Esophagus muscularis mucosa (tissue), 4 donors: ENCODE results near the gene MMRN2. TPM values are rescaled to one million over a fixed set of nuclear protein-coding genes. Genes with fewer than 3 reads are reported as not detected.
A peak's percentile ranks its signal among the peaks of the same experiment; 100 is the strongest.
"Not testable (repeated sequence)": the region's sequence is repeated elsewhere in the genome, so short reads cannot be mapped to it uniquely, and the experiment has no call there.

Experiments used
- DNase-seq: peaks from one replicate; pipeline ENCODE4 v3.0.0-alpha.2; 2017; ENCODE audit errors: extremely low spot score
- H3K27ac ChIP-seq, 4 donors: fragments of 200-600 bp; sonication (generic); replicated peaks in 1 of 4; 1 replicate in 3 of 4; 2 replicates in 1 of 4; pipeline ENCODE4 v1.5.1; 2016 to 2019; ENCODE audit warnings: mild to moderate bottlenecking in 1 of 4
- H3K27me3 ChIP-seq, 4 donors: fragments of 200-600 bp; sonication (generic); one replicate each; pipeline versions ENCODE4 v1.5.1 to v1.6.0; 2016 to 2019
- H3K36me3 ChIP-seq, 4 donors: fragments of 200-600 bp; sonication (generic); one replicate each; pipeline ENCODE4 v1.5.1; 2016 to 2019
- H3K4me1 ChIP-seq, 4 donors: fragments of 200-600 bp; sonication (generic); one replicate each; pipeline ENCODE4 v1.5.1; 2016 to 2019
- H3K4me3 ChIP-seq, 4 donors: fragments of 200-600 bp; sonication (generic); 1 replicate in 2 of 4; 2 replicates in 2 of 4; pipeline ENCODE4 v1.5.1; 2016 to 2019; ENCODE audit warnings: mild to moderate bottlenecking in 4 of 4, moderate library complexity in 1 of 4
- H3K9me3 ChIP-seq, 4 donors: fragments of 200-600 bp; sonication (generic); 1 replicate in 3 of 4; 2 replicates in 1 of 4; pipeline ENCODE4 v1.5.1; 2016 to 2019
- CTCF ChIP-seq, 3 experiments: fragments of 200-600 bp in 2 of 3; fragments of 450-650 bp in 1 of 3; sonication (generic) in 2 of 3; IDR thresholded peaks; one replicate each; pipeline ENCODE4 v1.5.1; 2017 to 2019; ENCODE audit warnings: antibody characterized with exemption in 3 of 3, mild to moderate bottlenecking in 2 of 3, moderate library complexity in 1 of 3
- EP300 ChIP-seq: sonication (generic); formaldehyde crosslinking; IDR thresholded peaks from one replicate; pipeline ENCODE4 v1.6.1; 2017; ENCODE audit warnings: antibody characterized with exemption
- POLR2A ChIP-seq: fragments of 450-650 bp; IDR thresholded peaks from one replicate; pipeline ENCODE4 v1.6.1; 2017; ENCODE audit warnings: antibody characterized with exemption, moderate library complexity, mild to moderate bottlenecking, low read depth
- POLR2AphosphoS5 ChIP-seq, 2 donors: sonication (generic); formaldehyde crosslinking; IDR thresholded peaks; one replicate each; pipeline ENCODE4 v1.6.1; 2017; ENCODE audit warnings: antibody characterized with exemption in 2 of 2
- WGBS: methylation state at CpG from one replicate; pipeline ENCODE4 v1.1.5; 2018; 5-methylcytosine and 5-hydroxymethylcytosine counted together
- intact Hi-C: fragments of 100-400 bp; cut with DNase I; formaldehyde crosslinking; loops from one replicate; pipeline ENCODE4 v1.15.1; 2023
- total RNA-seq, 4 donors: library from RNA; depleted of rRNA; stranded (reverse); fragments of >200 nt; gene quantifications; one replicate each; pipeline versions ENCODE4 v1.1.0 to v1.2.1, GENCODE V29; 2016

MMRN2 gene
- total RNA-seq, 4 donors from 2014 or later, result 24.9 to 85.9 (median 56.3) TPM

- H3K4me1 ChIP-seq, result peaks cover 4 to 40% (median 31%) of the 10 kb centered on the region in 4 donors
- H3K27me3 ChIP-seq, result no peaks in the 10 kb centered on the region
- peak overlapping the region; percentile 7 to 20 (median 11) for H3K27ac ChIP-seq
- WGBS, result 71% methylated on average over 10 of the region's 13 CpGs
- TF ChIP-seq CTCF (IDR thresholded peaks at IDR 0.05), result no peak
- peak in 1 of 2 donors; percentile 21 for TF ChIP-seq POLR2AphosphoS5 (IDR thresholded peaks at IDR 0.05)
- no peak for TF ChIP-seq EP300
- no peak for TF ChIP-seq POLR2A
- peaks cover 0 to 79% (median 25%) of the 10 kb centered on the region in 4 donors for H3K36me3 ChIP-seq
- DNase-seq, result no peak
- intact Hi-C loops, result no loop called here
- no peaks in the 10 kb centered on the region for H3K9me3 ChIP-seq
- no peak overlapping the region for H3K4me3 ChIP-seq
These were observed 20.5 kb downstream of the MMRN2 start for GRCh38 chr10:86936661-86937501.

- intact Hi-C loops, result not testable (repeated sequence)
- 94% methylated on average over 6 of the region's 6 CpGs for WGBS
- H3K36me3 ChIP-seq, result peaks cover 7 to 84% (median 39%) of the 10 kb centered on the region in 4 donors
These were observed 23.2 kb downstream of the MMRN2 start for GRCh38 chr10:86934162-86934711.

GRCh38 chr10:86932674-86933073 is 24.7 kb downstream of the MMRN2 start:
- H3K4me1 ChIP-seq, result peaks cover 4 to 52% (median 39%) of the 10 kb centered on the region in 4 donors
- H3K36me3 ChIP-seq, result peaks cover 7 to 88% (median 42%) of the 10 kb centered on the region in 4 donors
- WGBS, result 100% methylated on average over 2 of the region's 2 CpGs
- no peaks in the 10 kb centered on the region for H3K9me3 ChIP-seq
- DNase-seq, result no peak
- no peaks in the 10 kb centered on the region for H3K27me3 ChIP-seq
- intact Hi-C loops, result no loop called here
- H3K27ac ChIP-seq, result peak overlapping the region in 2 of 4 donors; percentile 60 to 75
- no peak for TF ChIP-seq POLR2AphosphoS5 (IDR thresholded peaks at IDR 0.05)
- TF ChIP-seq POLR2A, result no peak
- H3K4me3 ChIP-seq, result no peak overlapping the region

More at GRCh38 chr10:86934162-86934711, 23.2 kb downstream of the MMRN2 start:
- not testable (repeated sequence) for H3K27ac ChIP-seq, H3K9me3 ChIP-seq, H3K4me3 ChIP-seq, H3K27me3 ChIP-seq, DNase-seq
- peaks cover 4 to 53% (median 46%) of the 10 kb centered on the region in 4 donors for H3K4me1 ChIP-seq

- Histone ChIP-seq H3K27me3 (no peaks in the 10 kb centered on the region), H3K36me3 (peaks cover 7 to 80% (median 40%) of the 10 kb centered on the region in 4 donors), H3K9me3 (no peaks in the 10 kb centered on the region), H3K27ac (peak overlapping the region in 3 of 4 donors; percentile 23 to 75 (median 60)), H3K4me3 (no peak overlapping the region), H3K4me1 (peaks cover 7 to 52% (median 42%) of the 10 kb centered on the region in 4 donors)
- TF ChIP-seq POLR2A (no peak), POLR2AphosphoS5 (IDR thresholded peaks at IDR 0.05) (peak in 1 of 2 donors; percentile 52)
- intact Hi-C loops, result no loop called here
- DNase-seq, result no peak
- WGBS, result 46% methylated on average over 1 of the region's 1 CpG
These were observed 25.5 kb downstream of the MMRN2 start for GRCh38 chr10:86931872-86932271.

- H3K4me1 ChIP-seq, result peaks cover 7 to 56% (median 47%) of the 10 kb centered on the region in 4 donors
- DNase-seq, result no peak
- TF ChIP-seq CTCF (IDR thresholded peaks at IDR 0.05), result no peak
- TF ChIP-seq POLR2AphosphoS5 (IDR thresholded peaks at IDR 0.05), result peak in 1 of 2 donors; percentile 7
- TF ChIP-seq EP300, result no peak
- no peak for TF ChIP-seq POLR2A
- H3K9me3 ChIP-seq, result no peaks in the 10 kb centered on the region
- WGBS, result 63% methylated on average over 15 of the region's 15 CpGs
- H3K36me3 ChIP-seq, result peaks cover 7 to 63% (median 38%) of the 10 kb centered on the region in 4 donors
- intact Hi-C loops, result no loop called here
- peak overlapping the region in 3 of 4 donors; percentile 47 to 75 (median 50) for H3K27ac ChIP-seq
- no peak overlapping the region for H3K4me3 ChIP-seq
- H3K27me3 ChIP-seq, result no peaks in the 10 kb centered on the region
These were observed 27.7 kb downstream of the MMRN2 start for GRCh38 chr10:86929468-86930380.
